ENCODE data around the gene CSTB. TPM values are rescaled to one million over a fixed set of nuclear protein-coding genes. Genes with fewer than 3 reads are reported as not detected.

Gene CSTB
- total and polyA plus RNA-seq, 2 experiments from 2014 or later = 24.1 to 120 TPM

DNA sequence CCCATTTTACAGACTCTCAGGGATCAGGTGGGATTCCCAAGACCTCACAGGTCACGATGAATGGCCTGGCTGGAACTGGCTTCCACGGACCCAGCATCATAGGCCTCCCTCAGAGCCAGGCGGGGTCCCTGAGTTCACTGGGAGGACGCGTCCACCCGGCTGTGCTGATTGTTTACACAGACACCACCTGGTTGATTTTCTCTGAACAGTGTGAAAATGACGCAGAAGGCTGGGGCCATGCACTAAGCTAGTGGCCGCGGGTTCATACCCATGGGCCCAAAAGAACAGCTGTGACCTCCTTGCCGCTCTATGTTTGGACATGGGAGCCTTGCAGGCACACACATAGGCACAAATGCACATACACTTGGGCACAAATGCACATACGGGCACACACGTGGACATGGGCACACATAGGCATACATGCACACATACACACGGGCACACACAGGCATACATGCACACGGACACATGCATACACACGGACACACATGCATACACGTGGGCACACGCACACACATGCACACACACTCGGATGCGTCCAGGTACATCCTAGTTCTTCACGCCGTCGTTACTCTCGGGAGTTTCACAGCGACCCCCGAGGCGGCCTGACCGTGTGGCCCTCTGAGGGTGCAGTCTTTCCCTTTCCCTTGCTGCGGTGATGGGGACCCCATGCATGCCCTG, 23.2 kb downstream of the CSTB start:
- no peak overlapping the region for H3K4me2 ChIP-seq
- H3K79me2 ChIP-seq = no peaks in the 10 kb centered on the region
- TF ChIP-seq EZH2 (IDR thresholded peaks at IDR 0.05; ENCODE audit: borderline replicate concordance) (no peak), EZH2phosphoT487 (IDR thresholded peaks at IDR 0.05; ENCODE audit: low read depth, severe bottlenecking, unreplicated experiment) (no peak)
- TF ChIP-seq, protein P1, sequence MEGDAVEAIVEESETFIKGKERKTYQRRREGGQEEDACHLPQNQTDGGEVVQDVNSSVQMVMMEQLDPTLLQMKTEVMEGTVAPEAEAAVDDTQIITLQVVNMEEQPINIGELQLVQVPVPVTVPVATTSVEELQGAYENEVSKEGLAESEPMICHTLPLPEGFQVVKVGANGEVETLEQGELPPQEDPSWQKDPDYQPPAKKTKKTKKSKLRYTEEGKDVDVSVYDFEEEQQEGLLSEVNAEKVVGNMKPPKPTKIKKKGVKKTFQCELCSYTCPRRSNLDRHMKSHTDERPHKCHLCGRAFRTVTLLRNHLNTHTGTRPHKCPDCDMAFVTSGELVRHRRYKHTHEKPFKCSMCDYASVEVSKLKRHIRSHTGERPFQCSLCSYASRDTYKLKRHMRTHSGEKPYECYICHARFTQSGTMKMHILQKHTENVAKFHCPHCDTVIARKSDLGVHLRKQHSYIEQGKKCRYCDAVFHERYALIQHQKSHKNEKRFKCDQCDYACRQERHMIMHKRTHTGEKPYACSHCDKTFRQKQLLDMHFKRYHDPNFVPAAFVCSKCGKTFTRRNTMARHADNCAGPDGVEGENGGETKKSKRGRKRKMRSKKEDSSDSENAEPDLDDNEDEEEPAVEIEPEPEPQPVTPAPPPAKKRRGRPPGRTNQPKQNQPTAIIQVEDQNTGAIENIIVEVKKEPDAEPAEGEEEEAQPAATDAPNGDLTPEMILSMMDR (IDR thresholded peaks at IDR 0.05; ENCODE audit: poor library complexity) = no peak
- H3K27ac ChIP-seq = no peak overlapping the region
- peaks cover 7% of the 10 kb centered on the region for H3K4me1 ChIP-seq (ENCODE audit: insufficient read depth)
- no peaks in the 10 kb centered on the region for H3K27me3 ChIP-seq
- no peaks in the 10 kb centered on the region for H3K9me2 ChIP-seq (replicated peaks; ENCODE audit: insufficient read depth)
- H4K20me1 ChIP-seq (ENCODE audit: insufficient read depth, poor library complexity, severe bottlenecking) = no peaks in the 10 kb centered on the region
- H3K9me3 ChIP-seq (ENCODE audit: low read depth) = no peaks in the 10 kb centered on the region
- no peaks in the 10 kb centered on the region for H3K36me3 ChIP-seq (replicated peaks; ENCODE audit: insufficient read depth, low read depth)
- H3K4me3 ChIP-seq = no peak overlapping the region
- H2AFZ ChIP-seq = no peak overlapping the region
- DNase-seq (ENCODE audit: low spot score) = no peak
- 96% methylated on average over 27 of the region's 28 CpGs for WGBS (ENCODE audit: low lambda C conversion rate, missing lambda C conversion rate)

DNA sequence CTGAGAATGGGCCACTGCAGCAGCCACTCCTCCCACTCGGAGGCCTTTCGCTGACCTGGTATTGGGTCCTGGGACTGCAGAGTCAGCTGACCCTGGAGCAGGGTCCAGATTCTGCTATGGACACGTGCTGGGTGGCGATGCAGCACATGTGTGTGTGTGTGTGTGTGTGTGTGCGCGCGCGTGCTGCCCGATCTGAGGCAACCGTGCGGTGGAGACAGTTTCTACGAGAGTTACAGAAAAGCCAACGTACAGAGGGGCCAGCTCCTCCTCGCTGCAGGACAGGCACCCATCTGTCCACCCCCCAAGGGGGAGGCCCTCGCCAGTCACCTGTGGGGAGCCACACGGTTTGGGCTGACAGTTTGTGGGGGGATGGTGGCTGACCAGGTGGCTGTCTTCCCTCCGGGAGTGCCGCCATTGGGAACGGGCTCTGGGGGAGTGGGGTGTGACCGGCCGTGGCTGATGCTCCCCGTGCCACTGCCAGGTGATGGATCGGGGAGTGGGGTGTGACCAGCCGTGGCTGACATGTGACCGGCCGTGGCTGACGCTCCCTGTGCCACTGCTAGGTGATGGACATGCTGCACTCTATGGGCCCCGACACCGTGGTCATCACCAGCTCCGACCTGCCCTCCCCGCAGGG, 24.0 kb downstream of the CSTB start:
- no peaks in the 10 kb centered on the region for H3K9me2 ChIP-seq (replicated peaks; ENCODE audit: insufficient read depth)
- no peaks in the 10 kb centered on the region for H3K79me2 ChIP-seq
- H4K20me1 ChIP-seq (ENCODE audit: insufficient read depth, poor library complexity, severe bottlenecking) = no peaks in the 10 kb centered on the region
- H3K4me2 ChIP-seq = no peak overlapping the region
- H2AFZ ChIP-seq = no peak overlapping the region
- DNase-seq (ENCODE audit: low spot score) = no peak
- no peaks in the 10 kb centered on the region for H3K9me3 ChIP-seq (ENCODE audit: low read depth)
- no peaks in the 10 kb centered on the region for H3K36me3 ChIP-seq (replicated peaks; ENCODE audit: insufficient read depth, low read depth)
- H3K27me3 ChIP-seq = no peaks in the 10 kb centered on the region
- H3K4me3 ChIP-seq = no peak overlapping the region
- no peaks in the 10 kb centered on the region for H3K4me1 ChIP-seq (ENCODE audit: insufficient read depth)
- TF ChIP-seq EZH2 (IDR thresholded peaks at IDR 0.05; ENCODE audit: borderline replicate concordance) (no peak), EZH2phosphoT487 (IDR thresholded peaks at IDR 0.05; ENCODE audit: low read depth, severe bottlenecking, unreplicated experiment) (no peak)
- TF ChIP-seq, protein P1 (IDR thresholded peaks at IDR 0.05; ENCODE audit: poor library complexity) = no peak
- 95% methylated on average over 30 of the region's 31 CpGs for whole genome bisulfite sequencing (ENCODE audit: low lambda C conversion rate, missing lambda C conversion rate)
- no peak overlapping the region for H3K27ac ChIP-seq

DNA sequence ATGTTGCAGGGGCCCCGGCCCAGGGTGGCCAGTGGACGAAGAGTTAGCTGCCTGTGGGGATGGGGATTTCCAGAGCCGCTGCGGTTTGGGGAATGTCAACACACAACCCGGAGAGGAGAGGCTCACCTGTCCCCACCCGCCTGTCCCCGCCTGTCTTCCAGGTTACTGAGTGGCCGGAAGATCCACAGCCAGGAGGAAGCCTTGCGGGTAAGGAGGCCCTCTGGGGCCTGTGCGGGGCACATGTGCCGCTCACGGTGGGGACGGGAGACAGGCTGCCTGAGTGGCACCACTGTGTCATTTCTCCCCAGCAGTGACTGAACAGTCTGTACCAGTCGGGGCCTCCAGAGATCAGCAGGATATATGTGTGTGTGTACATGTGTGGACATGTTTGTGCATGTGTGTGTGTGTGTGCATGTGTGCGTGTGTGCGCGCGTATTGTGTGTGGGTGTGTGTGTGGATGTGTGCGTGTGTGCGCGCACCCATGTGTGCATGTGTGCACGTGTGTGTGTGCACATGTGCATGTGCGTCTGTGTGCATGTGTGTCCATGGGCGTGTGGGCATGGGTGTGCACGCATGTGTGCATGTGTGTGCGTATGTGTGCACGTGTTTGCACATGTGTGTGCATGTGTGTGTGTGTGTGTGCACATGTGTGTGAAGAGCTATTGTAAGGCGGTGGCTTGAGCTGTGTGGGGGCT, 25.6 kb downstream of the CSTB start:
- H3K79me2 ChIP-seq = no peaks in the 10 kb centered on the region
- no peaks in the 10 kb centered on the region for H4K20me1 ChIP-seq (ENCODE audit: insufficient read depth, poor library complexity, severe bottlenecking)
- H3K27me3 ChIP-seq = no peaks in the 10 kb centered on the region
- no peaks in the 10 kb centered on the region for H3K9me2 ChIP-seq (replicated peaks; ENCODE audit: insufficient read depth)
- no peaks in the 10 kb centered on the region for H3K9me3 ChIP-seq (ENCODE audit: low read depth)
- H3K27ac ChIP-seq = no peak overlapping the region
- no peaks in the 10 kb centered on the region for H3K4me1 ChIP-seq (ENCODE audit: insufficient read depth)
- TF ChIP-seq EZH2 (IDR thresholded peaks at IDR 0.05; ENCODE audit: borderline replicate concordance) (no peak), EZH2phosphoT487 (IDR thresholded peaks at IDR 0.05; ENCODE audit: low read depth, severe bottlenecking, unreplicated experiment) (no peak)
- TF ChIP-seq, protein P1 (IDR thresholded peaks at IDR 0.05; ENCODE audit: poor library complexity) = no peak
- no peaks in the 10 kb centered on the region for H3K36me3 ChIP-seq (replicated peaks; ENCODE audit: insufficient read depth, low read depth)
- no peak overlapping the region for H3K4me2 ChIP-seq
- 87% methylated on average over 27 of the region's 28 CpGs for WGBS (ENCODE audit: low lambda C conversion rate, missing lambda C conversion rate)
- DNase-seq (ENCODE audit: low spot score) = no peak
- no peak overlapping the region for H3K4me3 ChIP-seq
- no peak overlapping the region for H2AFZ ChIP-seq

Data from hepatocyte (in vitro differentiated cells).